ENCODE measurements around the gene CDYL2.
A peak's percentile ranks its signal among the peaks of the same experiment; 100 is the strongest.

Gene CDYL2

DNA sequence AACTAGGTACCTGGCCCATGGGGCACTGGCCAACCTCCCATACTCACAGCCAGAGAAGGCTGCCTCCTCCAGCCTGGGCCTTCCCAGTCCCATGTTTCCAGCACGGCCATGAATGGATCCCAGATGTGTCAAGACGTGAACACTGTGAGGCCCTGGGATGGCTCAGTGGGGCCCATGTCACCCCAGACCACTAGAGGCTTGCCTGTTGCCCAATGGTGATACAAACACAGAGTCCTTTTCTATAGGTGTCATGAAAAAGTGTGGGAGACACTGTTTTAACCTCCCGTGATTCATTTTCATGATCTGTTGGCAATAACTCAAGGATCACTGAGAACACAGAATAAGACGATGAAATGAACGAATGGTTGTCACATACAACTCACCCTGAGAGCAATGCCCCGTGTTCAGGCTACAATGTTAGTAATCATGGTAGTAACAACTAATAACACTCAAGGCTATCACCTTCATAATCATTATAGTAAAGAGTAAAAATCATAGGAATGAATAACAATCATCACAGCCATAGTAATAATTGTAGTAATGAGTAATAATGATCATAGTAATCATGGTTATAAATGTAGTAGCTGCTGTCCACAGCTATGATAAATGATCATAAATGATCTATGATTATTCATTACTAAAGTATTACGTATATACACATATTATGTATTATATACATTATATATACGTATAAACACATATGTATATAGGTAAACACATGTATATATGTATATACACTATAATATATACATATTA lies 199.6 kb downstream of the CDYL2 start:
- in situ Hi-C loops (cut with HindIII; ENCODE audit: low pct_ligation_motif_present, low sequenced_read_pairs), result no loop called here
- TF ChIP-seq, protein P1, sequence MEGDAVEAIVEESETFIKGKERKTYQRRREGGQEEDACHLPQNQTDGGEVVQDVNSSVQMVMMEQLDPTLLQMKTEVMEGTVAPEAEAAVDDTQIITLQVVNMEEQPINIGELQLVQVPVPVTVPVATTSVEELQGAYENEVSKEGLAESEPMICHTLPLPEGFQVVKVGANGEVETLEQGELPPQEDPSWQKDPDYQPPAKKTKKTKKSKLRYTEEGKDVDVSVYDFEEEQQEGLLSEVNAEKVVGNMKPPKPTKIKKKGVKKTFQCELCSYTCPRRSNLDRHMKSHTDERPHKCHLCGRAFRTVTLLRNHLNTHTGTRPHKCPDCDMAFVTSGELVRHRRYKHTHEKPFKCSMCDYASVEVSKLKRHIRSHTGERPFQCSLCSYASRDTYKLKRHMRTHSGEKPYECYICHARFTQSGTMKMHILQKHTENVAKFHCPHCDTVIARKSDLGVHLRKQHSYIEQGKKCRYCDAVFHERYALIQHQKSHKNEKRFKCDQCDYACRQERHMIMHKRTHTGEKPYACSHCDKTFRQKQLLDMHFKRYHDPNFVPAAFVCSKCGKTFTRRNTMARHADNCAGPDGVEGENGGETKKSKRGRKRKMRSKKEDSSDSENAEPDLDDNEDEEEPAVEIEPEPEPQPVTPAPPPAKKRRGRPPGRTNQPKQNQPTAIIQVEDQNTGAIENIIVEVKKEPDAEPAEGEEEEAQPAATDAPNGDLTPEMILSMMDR (IDR thresholded peaks at IDR 0.05; ENCODE audit: low read depth, low read length, missing control alignments), result no peak
- H3K27ac ChIP-seq, result no peak overlapping the region
- H3K4me3 ChIP-seq (ENCODE audit: low read depth, low read length), result no peak overlapping the region
- DNase-seq, result no peak
- H3K36me3 ChIP-seq (replicated peaks), result peaks cover 3% of the 10 kb centered on the region
- no peaks in the 10 kb centered on the region for H3K27me3 ChIP-seq (replicated peaks)

GRCh38 chr16:80602894-80603293 lies 201.5 kb downstream of the CDYL2 start:
- TF ChIP-seq, protein P1 (IDR thresholded peaks at IDR 0.05; ENCODE audit: low read depth, low read length, missing control alignments), result no peak
- no peak overlapping the region for H3K27ac ChIP-seq
- peaks cover 3% of the 10 kb centered on the region for H3K36me3 ChIP-seq (replicated peaks)
- no peak for DNase-seq
- H3K4me3 ChIP-seq (ENCODE audit: low read depth, low read length), result no peak overlapping the region
- in situ Hi-C loops (cut with HindIII; ENCODE audit: low pct_ligation_motif_present, low sequenced_read_pairs), result no loop called here
- no peaks in the 10 kb centered on the region for H3K27me3 ChIP-seq (replicated peaks)

DNA sequence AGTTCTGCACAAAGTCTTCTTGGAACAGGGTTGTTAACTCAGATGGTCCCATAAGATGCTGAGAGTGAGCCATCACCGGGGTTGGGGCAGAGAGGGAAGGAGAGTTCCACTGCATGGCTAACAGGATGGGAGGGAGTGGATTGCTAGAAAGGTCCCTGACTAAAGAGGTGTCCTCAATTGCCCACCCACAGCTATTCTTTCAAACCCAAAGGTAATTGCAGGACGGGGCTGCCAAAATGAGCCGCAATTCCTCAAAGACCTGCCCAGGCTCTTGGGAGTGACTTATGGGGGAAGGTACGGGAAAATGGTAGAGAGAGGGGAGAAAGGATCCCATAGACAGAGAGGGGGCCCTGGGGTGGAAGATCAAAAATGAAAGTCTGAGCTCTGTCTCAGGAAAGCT lies 203.2 kb downstream of the CDYL2 start:
- DNase-seq, result no peak
- in situ Hi-C loops (cut with HindIII; ENCODE audit: low pct_ligation_motif_present, low sequenced_read_pairs), result no loop called here
- Histone ChIP-seq H3K27me3 (replicated peaks) (no peaks in the 10 kb centered on the region), H3K27ac (no peak overlapping the region), H3K4me3 (ENCODE audit: low read depth, low read length) (no peak overlapping the region), H3K36me3 (replicated peaks) (no peaks in the 10 kb centered on the region)
- TF ChIP-seq, protein P1 (IDR thresholded peaks at IDR 0.05; ENCODE audit: low read depth, low read length, missing control alignments), result no peak

- Histone ChIP-seq H3K4me3 (ENCODE audit: low read depth, low read length) (no peak overlapping the region), H3K27ac (no peak overlapping the region), H3K27me3 (replicated peaks) (no peaks in the 10 kb centered on the region), H3K36me3 (replicated peaks) (no peaks in the 10 kb centered on the region)
- peak; percentile 43 for DNase-seq
- in situ Hi-C loops (cut with HindIII; ENCODE audit: low pct_ligation_motif_present, low sequenced_read_pairs), result no loop called here
- TF ChIP-seq, protein P1 (IDR thresholded peaks at IDR 0.05; ENCODE audit: low read depth, low read length, missing control alignments), result no peak
Measured at GRCh38 chr16:80599466-80599865, 204.9 kb downstream of the CDYL2 start.

DNA sequence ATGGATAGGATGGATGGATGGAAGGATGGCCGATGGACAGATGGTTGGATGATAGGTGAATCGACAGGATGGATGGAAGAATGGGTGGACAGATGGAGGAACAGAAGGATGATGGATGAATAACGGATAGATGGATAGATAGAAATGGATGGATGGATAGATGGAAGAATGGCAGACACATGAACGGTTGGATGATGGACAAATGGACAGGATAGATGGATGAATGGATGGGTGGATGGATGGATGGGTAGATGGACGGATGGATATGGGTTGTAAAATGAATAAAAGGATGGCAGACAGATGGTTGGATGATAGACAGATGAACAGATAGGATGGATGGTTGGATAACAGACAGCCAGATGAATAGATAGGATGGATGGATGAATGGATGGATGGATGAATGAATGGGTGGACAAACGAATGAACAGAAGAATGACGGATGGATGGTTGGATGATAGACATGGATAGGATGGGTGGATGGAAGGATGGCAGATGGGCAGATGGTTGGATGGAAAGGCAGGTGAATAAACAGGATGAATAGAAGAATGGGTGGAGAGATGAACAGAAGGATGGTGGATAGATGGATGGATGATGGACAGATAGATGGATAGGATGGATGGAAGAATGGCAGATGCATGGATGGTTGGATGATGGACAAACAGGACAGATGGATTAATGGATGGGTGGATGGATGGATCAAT lies 207.7 kb downstream of the CDYL2 start:
- in situ Hi-C loops (cut with HindIII; ENCODE audit: low pct_ligation_motif_present, low sequenced_read_pairs), result no loop called here
- H3K27ac ChIP-seq, result no peak overlapping the region
- no peaks in the 10 kb centered on the region for H3K36me3 ChIP-seq (replicated peaks)
- H3K4me3 ChIP-seq (ENCODE audit: low read depth, low read length), result no peak overlapping the region
- DNase-seq, result no peak
- no peaks in the 10 kb centered on the region for H3K27me3 ChIP-seq (replicated peaks)
- TF ChIP-seq, protein P1 (IDR thresholded peaks at IDR 0.05; ENCODE audit: low read depth, low read length, missing control alignments), result no peak

Data from brain microvascular endothelial cell (primary cell).